CD14-positive monocyte (primary cell): ENCODE results near the gene SEL1L3. TPM values are rescaled to one million over a fixed set of nuclear protein-coding genes. Genes with fewer than 3 reads are reported as not detected.
A peak's percentile ranks its signal among the peaks of the same experiment; 100 is the strongest.

Experiments used
- DNase-seq, 3 donors: peaks; one replicate each; pipeline ENCODE4 v3.0.0-alpha.2; 2011 to 2022
- H2AFZ ChIP-seq: 2 replicates; pipeline ENCODE4 v1.6.0; 2012; ENCODE audit warnings: mild to moderate bottlenecking, low read depth, low read length, inconsistent platforms; ENCODE audit not compliant: insufficient read depth, poor library complexity, severe bottlenecking
- H3K27ac ChIP-seq, 2 donors: 1 replicate in 1 of 2; 2 replicates in 1 of 2; pipeline ENCODE4 v1.5.1; 2012 to 2013; ENCODE audit warnings: low read length in 2 of 2, control low read depth in 1 of 2, inconsistent platforms in 1 of 2, low read depth in 1 of 2, mild to moderate bottlenecking in 1 of 2
- H3K27me3 ChIP-seq, 2 donors: one replicate each; pipeline versions ENCODE4 v1.6.0 to v1.6.1; 2011 to 2013; ENCODE audit warnings: low read length in 2 of 2; ENCODE audit not compliant: control insufficient read depth in 2 of 2, insufficient read depth in 2 of 2
- H3K36me3 ChIP-seq, 2 donors: replicated peaks in 1 of 2; 1 replicate in 1 of 2; 2 replicates in 1 of 2; pipeline versions ENCODE4 v1.5.1 to v1.6.1; 2012 to 2013; ENCODE audit warnings: low read length in 2 of 2, control low read depth in 1 of 2, inconsistent platforms in 1 of 2, mild to moderate bottlenecking in 1 of 2; ENCODE audit not compliant: insufficient read depth in 2 of 2, control insufficient read depth in 1 of 2
- H3K4me1 ChIP-seq, 2 donors: 1 replicate in 1 of 2; 2 replicates in 1 of 2; pipeline versions ENCODE4 v1.5.1 to v1.6.1; 2012 to 2013; ENCODE audit warnings: low read length in 2 of 2, control low read depth in 1 of 2, inconsistent platforms in 1 of 2, mild to moderate bottlenecking in 1 of 2, moderate library complexity in 1 of 2; ENCODE audit not compliant: insufficient read depth in 2 of 2, control insufficient read depth in 1 of 2
- H3K4me2 ChIP-seq: replicated peaks from 2 replicates; pipeline ENCODE3; 2012; ENCODE audit warnings: low read length, moderate library complexity, mild to moderate bottlenecking; ENCODE audit not compliant: poor library complexity, severe bottlenecking; ENCODE audit errors: extremely low read depth
- H3K4me3 ChIP-seq, 3 experiments: fragments of 200-600 bp in 1 of 3; sonication (generic) in 1 of 3; replicated peaks in 1 of 3; 1 replicate in 2 of 3; 2 replicates in 1 of 3; pipeline ENCODE4 v1.5.1; 2011 to 2013; ENCODE audit warnings: low read length in 3 of 3, mild to moderate bottlenecking in 3 of 3, control low read depth in 2 of 3, low read depth in 2 of 3, inconsistent platforms in 1 of 3, moderate library complexity in 1 of 3
- H3K79me2 ChIP-seq: 2 replicates; pipeline ENCODE4 v1.6.0; 2012; ENCODE audit warnings: mild to moderate bottlenecking, control low read depth, inconsistent platforms, low read length, moderate library complexity; ENCODE audit not compliant: insufficient read depth
- H3K9ac ChIP-seq: 2 replicates; pipeline ENCODE4 v1.6.0; 2017; ENCODE audit warnings: low read length, mild to moderate bottlenecking; ENCODE audit not compliant: insufficient read depth, poor library complexity, severe bottlenecking
- H3K9me3 ChIP-seq, 2 donors: replicated peaks in 1 of 2; 1 replicate in 1 of 2; 2 replicates in 1 of 2; pipeline versions ENCODE4 v1.5.1 to v1.6.1; 2012 to 2013; ENCODE audit warnings: low read length in 2 of 2, control low read depth in 1 of 2; ENCODE audit not compliant: control insufficient read depth in 1 of 2, insufficient read depth in 1 of 2
- H4K20me1 ChIP-seq: 2 replicates; pipeline ENCODE4 v1.6.0; 2012; ENCODE audit warnings: mild to moderate bottlenecking, low read length, control low read depth, moderate library complexity; ENCODE audit not compliant: insufficient read depth
- H3K27ac Mint-ChIP-seq, 7 donors: one replicate each; pipeline ENCODE4 v1.8.0; 2020; ENCODE audit warnings: mild to moderate bottlenecking in 7 of 7, mixed read lengths in 7 of 7, moderate library complexity in 6 of 7, inconsistent platforms in 2 of 7
- H3K27me3 Mint-ChIP-seq, 3 donors: one replicate each; pipeline ENCODE4 v1.8.0; 2021 to 2022; ENCODE audit warnings: low read depth in 3 of 3, mild to moderate bottlenecking in 3 of 3, mixed read lengths in 3 of 3, moderate library complexity in 3 of 3, inconsistent platforms in 1 of 3
- H3K36me3 Mint-ChIP-seq, 2 donors: one replicate each; pipeline ENCODE4 v1.8.0; 2020; ENCODE audit warnings: mixed read lengths in 2 of 2, inconsistent platforms in 1 of 2, mild to moderate bottlenecking in 1 of 2
- H3K4me1 Mint-ChIP-seq: one replicate; pipeline ENCODE4 v1.8.0; 2020; ENCODE audit warnings: mild to moderate bottlenecking, mixed read lengths
- H3K4me3 Mint-ChIP-seq, 2 donors: one replicate each; pipeline ENCODE4 v1.8.0; 2020; ENCODE audit warnings: mild to moderate bottlenecking in 2 of 2, mixed read lengths in 2 of 2, moderate library complexity in 1 of 2
- H3K9me3 Mint-ChIP-seq, 7 donors: one replicate each; pipeline ENCODE4 v1.8.0; 2020 to 2022; ENCODE audit warnings: mixed read lengths in 7 of 7, mild to moderate bottlenecking in 6 of 7, moderate library complexity in 6 of 7, inconsistent platforms in 2 of 7
- WGBS: methylation state at CpG from one replicate; pipeline ENCODE4 v1.1.5; 2013; ENCODE audit warnings: missing lambda C conversion rate; ENCODE audit not compliant: insufficient coverage; 5-methylcytosine and 5-hydroxymethylcytosine counted together
- intact Hi-C, 2 donors: fragments of 100-400 bp; cut with micrococcal nuclease; formaldehyde crosslinking; loops; one replicate each; pipeline versions ENCODE4 v1.15.0 to v1.15.1; 2023
- polyA plus RNA-seq, 3 donors: library from polyadenylated mRNA; depleted of rRNA in 1 of 3; unstranded in 2 of 3; stranded (reverse) in 1 of 3; fragments of 300-500 nt in 2 of 3; fragments of >200 nt in 1 of 3; fragmentation: Illumina TruSeq in 2 of 3; gene quantifications; 1 replicate in 2 of 3; 2 replicates in 1 of 3; pipeline ENCODE4 v1.2.3, GENCODE V29; 2012 to 2021
- TF ChIP-seq, protein P1 (sequence below): fragments of 200-600 bp; IDR thresholded peaks from one replicate; pipeline ENCODE4 v1.8.0; 2022; ENCODE audit warnings: antibody characterized with exemption, mild to moderate bottlenecking

Gene SEL1L3
- polyA plus RNA-seq, 3 donors: 0.61 to 2.2 (median 1.7) TPM

DNA sequence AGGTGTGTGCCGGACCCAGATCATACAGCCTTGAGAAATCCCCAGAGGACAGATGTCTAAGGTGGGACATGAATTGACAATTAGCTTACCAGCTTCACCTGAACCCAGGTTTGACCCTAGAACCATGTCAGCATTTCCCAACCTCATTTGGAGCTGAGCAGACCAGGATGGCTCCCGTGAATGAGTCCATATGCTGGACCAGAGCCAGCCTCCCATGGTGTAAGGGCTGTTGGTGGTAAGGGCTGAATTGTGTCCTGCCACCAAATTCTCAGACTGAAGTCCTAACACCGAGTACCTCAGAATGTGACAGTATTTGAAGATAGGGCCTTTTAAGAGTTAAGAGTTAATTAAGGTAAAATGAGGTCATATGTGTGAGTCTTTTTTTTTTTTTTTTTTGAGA is 118.8 kb downstream of the SEL1L3 start:
- H3K27ac Mint-ChIP-seq: no peak overlapping the region

DNA sequence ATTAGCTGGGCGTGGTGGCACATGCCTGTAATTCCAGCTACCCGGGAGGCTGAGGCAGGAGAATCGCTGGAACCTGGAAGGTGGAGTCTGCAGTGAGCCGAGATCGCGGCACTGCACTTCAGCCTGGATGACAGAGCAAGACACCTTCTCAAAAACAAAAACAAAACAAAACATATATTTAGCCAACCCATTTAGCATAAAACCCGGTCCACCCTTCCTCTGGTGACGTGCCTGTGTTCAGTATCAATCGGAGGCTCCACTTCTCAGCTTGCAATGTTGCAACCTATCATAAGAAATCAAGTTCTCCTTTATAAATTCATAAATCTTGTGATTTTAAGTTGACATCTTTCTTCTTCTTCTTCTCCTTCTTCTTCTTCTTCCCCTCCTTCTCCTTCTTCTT is 133.2 kb downstream of the SEL1L3 start:
- peaks cover 0 to 8% (median 6%) of the 10 kb centered on the region in 3 donors for H3K27me3 Mint-ChIP-seq
- H3K27ac Mint-ChIP-seq: peak overlapping the region in 1 of 7 donors; percentile 27
- TF ChIP-seq, protein P1, sequence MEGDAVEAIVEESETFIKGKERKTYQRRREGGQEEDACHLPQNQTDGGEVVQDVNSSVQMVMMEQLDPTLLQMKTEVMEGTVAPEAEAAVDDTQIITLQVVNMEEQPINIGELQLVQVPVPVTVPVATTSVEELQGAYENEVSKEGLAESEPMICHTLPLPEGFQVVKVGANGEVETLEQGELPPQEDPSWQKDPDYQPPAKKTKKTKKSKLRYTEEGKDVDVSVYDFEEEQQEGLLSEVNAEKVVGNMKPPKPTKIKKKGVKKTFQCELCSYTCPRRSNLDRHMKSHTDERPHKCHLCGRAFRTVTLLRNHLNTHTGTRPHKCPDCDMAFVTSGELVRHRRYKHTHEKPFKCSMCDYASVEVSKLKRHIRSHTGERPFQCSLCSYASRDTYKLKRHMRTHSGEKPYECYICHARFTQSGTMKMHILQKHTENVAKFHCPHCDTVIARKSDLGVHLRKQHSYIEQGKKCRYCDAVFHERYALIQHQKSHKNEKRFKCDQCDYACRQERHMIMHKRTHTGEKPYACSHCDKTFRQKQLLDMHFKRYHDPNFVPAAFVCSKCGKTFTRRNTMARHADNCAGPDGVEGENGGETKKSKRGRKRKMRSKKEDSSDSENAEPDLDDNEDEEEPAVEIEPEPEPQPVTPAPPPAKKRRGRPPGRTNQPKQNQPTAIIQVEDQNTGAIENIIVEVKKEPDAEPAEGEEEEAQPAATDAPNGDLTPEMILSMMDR: no peak
- no peak overlapping the region for H3K4me2 ChIP-seq
- no peak overlapping the region for H3K27ac ChIP-seq
- no peak overlapping the region for H2AFZ ChIP-seq
- 95% methylated on average over 9 of the region's 9 CpGs for WGBS
- H3K9me3 ChIP-seq: no peaks in the 10 kb centered on the region
- no peaks in the 10 kb centered on the region for H3K4me1 ChIP-seq
- H3K4me3 ChIP-seq: no peak overlapping the region
- H3K36me3 ChIP-seq: no peaks in the 10 kb centered on the region
- H4K20me1 ChIP-seq: no peaks in the 10 kb centered on the region
- peaks cover 0 to 7% (median 0%) of the 10 kb centered on the region in 7 donors for H3K9me3 Mint-ChIP-seq
- no peaks in the 10 kb centered on the region for H3K4me1 Mint-ChIP-seq
- H3K79me2 ChIP-seq: no peaks in the 10 kb centered on the region
- H3K9ac ChIP-seq: no peak overlapping the region
- no peaks in the 10 kb centered on the region for H3K36me3 Mint-ChIP-seq
- intact Hi-C loops: no loop called here
- no peaks in the 10 kb centered on the region for H3K27me3 ChIP-seq
- no peak overlapping the region for H3K4me3 Mint-ChIP-seq
- no peak for DNase-seq

More for the DNA sequence above, 118.8 kb downstream of the SEL1L3 start:
- no peak for DNase-seq
- WGBS: no CpG with 5 or more reads among the region's 3 CpGs
- no peaks in the 10 kb centered on the region for H3K36me3 Mint-ChIP-seq
- Histone ChIP-seq H3K79me2 (no peaks in the 10 kb centered on the region), H3K27ac (no peak overlapping the region), H3K27me3 (no peaks in the 10 kb centered on the region), H3K9ac (no peak overlapping the region), H3K36me3 (no peaks in the 10 kb centered on the region), H3K4me3 (no peak overlapping the region), H3K4me1 (no peaks in the 10 kb centered on the region), H3K4me2 (no peak overlapping the region), H3K9me3 (no peaks in the 10 kb centered on the region), H2AFZ (no peak overlapping the region), H4K20me1 (no peaks in the 10 kb centered on the region)
- H3K9me3 Mint-ChIP-seq: peaks cover 0 to 7% (median 0%) of the 10 kb centered on the region in 7 donors
- H3K4me1 Mint-ChIP-seq: no peaks in the 10 kb centered on the region
- peaks cover 3 to 9% (median 3%) of the 10 kb centered on the region in 3 donors for H3K27me3 Mint-ChIP-seq
- TF ChIP-seq, protein P1: no peak
- intact Hi-C loops: no loop called here
- H3K4me3 Mint-ChIP-seq: no peak overlapping the region
